Activated naive CD4-positive, alpha-beta T cell (primary cell): Measurements from ENCODE around the gene MKKS.
"Not testable (repeated sequence)": the region's sequence is repeated elsewhere in the genome, so short reads cannot be mapped to it uniquely, and the experiment has no call there.

ENCODE experiments used
- DNase-seq, 4 experiments: peaks; one replicate each; lab custom pipeline; 2025; lab: John Stamatoyannopoulos, UW

Gene MKKS

DNA sequence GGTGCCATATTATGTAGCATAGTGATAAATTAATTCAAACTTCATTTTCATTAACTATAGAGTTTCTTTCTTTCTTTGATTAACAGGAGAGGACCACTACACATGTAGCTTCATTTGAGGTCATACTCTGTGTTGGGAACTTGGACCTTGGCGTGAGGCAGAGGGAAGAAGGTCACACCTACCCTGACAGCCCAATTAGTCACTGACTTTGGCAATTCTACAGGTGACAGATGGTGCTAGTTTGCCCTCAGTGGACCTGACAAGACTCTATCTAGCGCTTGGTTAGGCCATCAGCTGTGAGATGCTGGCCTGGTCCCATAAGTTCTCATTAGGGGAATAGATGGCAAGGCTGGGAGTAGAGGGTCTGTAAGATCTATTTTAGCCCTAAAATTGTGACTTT lies 15.2 kb upstream of the MKKS start:
- no peak for DNase-seq

DNA sequence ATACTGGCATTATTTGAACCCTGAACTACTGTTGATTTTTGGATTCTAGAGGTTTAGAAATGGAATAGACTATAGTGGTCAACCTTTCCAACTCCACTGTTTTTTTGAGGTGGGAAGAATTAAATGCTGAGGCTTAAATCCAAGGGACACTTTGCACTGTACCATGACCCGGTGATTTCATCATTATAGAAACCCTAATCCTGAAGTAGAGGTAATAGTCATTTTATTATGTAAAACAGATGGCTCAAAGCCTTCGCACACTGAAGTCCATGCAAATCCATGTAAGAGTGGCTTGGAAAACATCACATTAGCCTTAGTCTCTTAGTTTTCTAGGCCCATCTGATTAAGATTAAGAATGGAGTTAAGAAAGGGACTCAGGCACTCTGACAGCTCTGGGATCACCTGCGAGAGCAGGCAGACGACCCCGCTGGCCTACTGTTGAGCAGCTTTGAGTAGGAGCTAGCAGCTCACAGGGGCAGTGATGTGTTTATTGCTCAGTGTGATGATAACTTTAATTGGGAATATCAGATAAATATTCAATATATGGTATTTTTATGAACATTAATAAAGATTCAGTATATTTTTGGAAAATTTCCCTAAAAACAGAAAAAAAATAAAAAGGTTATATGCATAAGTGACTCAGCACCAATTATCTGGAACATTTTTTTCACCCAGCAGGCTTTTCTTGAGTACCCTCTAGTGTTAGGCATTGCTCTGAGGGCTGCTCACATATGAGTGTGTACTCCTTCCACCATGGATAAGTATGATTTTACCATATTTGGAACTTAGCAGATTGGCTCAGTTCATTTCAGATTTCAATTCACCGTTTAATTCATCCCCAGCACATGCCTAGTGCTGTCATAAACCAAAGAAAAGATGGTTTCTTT lies 14.5 kb upstream of the MKKS start:
- DNase-seq = no peak

DNA sequence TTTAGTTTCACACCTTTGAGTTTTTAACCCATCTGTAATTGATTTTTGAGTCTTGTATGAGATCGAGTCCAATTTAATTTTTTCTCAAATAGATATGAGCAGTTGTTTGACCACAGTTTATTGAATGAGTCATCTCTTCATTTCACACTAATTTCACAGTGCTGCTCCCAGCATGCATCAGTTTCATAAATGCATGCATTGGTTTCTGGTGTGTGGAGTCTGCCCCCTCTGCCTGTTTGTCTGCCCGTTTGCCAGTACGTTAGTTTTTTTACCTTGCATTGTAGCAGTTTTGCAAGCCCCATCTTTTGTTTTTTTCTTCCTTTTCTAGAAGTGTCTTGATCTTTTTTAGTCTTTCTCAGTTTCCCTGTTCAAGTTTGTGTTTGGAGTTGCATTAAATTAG lies 13.0 kb upstream of the MKKS start:
- DNase-seq = peak in 1 of 4 experiments; percentile 6

- no peak for DNase-seq
Observed at GRCh38 chr20:10445758-10446157, 11.7 kb upstream of the MKKS start.

- no peak for DNase-seq
Observed at GRCh38 chr20:10443936-10444335, 9.9 kb upstream of the MKKS start.

DNA sequence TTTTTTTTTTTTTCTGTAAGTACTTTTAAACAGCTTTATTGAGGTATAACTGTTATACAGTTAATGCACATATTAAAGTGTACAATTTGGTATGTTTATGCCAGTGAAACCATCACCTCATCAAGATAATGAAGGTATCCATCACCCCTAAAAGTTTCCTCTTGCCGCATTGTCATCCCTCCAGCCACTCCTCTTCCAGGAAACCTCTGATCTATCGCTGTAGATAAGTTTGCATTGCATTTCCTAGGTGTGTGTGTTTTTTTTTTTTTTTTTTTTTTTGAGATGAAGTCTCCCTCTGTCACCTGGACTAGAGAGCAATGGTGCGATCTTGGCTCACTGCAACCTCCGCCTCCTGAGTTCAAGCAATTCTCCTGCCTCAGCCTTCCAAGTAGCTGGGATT lies 4.2 kb upstream of the MKKS start:
- DNase-seq = no peak

- DNase-seq = no peak
Observed at GRCh38 chr20:10436053-10436699, 2.2 kb upstream of the MKKS start.

GRCh38 chr20:10434832-10435812 lies 1.1 kb upstream of the MKKS start, which contains the start of gene SLX4IP:
TSS of gene SLX4IP (plus strand) at chr20:10435305. CDS start at chr20:10458205, 22,900 bp downstream.
- peak; percentile 39 to 63 (median 46) for DNase-seq

GRCh38 chr20:10434467-10434831 lies 427 bp upstream of the MKKS start:
- DNase-seq = peak; percentile 32 to 51 (median 43)

GRCh38 chr20:10433014-10433622 lies 904 bp downstream of the MKKS start:
- DNase-seq = no peak

GRCh38 chr20:10432079-10432478 lies 1.9 kb downstream of the MKKS start:
- no peak for DNase-seq

GRCh38 chr20:10430704-10431103 lies 3.3 kb downstream of the MKKS start:
- DNase-seq = no peak

GRCh38 chr20:10430000-10430466 lies 4.0 kb downstream of the MKKS start:
- DNase-seq = no peak

- no peak for DNase-seq
Observed at GRCh38 chr20:10429443-10429981, 4.5 kb downstream of the MKKS start.

DNA sequence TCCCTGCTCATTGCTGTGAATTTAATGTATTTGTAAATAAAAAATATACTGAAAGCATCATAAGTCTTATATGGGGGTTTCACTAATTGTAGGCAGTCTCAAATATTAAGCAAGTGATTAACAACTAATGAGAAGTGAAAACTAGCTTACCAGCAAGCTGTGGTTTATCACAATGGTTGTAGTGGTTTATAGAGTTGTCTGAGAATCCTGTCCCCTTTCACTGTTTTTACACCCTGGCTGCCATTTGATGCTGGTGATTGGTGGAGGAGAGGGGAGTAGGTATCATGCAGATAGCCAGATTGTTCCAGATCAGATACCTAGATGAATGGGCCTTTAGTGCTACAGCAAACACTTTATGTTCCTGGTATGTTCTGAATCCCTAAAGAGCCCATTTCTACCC lies 6.0 kb downstream of the MKKS start:
- DNase-seq = no peak

GRCh38 chr20:10427060-10427692 lies 6.8 kb downstream of the MKKS start:
- peak in 2 of 4 experiments; percentile 10 to 11 for DNase-seq

DNA sequence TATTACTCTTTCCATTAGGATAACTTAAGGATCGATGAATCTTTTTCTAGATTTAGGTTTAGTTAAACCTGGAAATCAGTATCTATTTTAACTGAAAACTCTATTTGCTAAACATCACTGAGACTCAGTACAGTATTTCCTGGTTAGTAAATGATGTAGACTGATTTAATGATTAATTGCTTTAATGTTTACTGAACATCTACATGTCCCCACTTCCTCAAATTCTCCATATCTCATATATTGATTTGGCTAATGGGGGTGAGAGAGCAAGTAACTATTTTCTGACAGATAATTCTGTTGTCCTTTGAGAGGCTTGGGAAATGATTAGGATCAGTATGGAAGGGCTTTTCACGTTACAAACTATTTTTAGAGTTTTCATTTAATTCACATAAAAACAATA lies 10.3 kb downstream of the MKKS start:
- no peak for DNase-seq

DNA sequence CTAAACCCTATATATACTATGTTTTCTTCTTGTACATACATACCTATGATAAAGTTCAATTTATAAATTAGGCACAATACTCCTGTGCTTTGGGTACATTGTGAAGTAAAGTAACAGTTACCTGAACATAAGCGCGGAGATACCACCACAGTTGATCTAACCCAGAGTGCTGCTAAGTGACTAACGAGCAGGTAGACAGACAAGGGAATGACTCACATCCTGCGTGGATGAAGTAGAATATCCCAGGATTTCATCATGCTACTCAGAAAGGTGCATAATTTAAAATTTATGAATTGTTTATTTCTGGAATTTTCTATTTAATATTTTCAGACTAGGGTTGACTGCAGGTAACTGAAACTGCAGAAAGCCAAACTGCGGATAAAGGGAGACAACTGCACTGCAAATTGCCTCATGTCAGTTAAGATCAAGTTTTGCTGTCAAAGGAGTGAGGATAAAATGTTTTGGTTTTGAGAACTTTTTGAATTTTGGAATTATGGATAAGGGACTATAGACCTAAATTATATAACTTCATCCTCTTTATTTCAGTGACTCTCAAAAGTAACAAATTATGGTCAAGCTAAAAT lies 14.4 kb downstream of the MKKS start:
- DNase-seq = no peak

DNA sequence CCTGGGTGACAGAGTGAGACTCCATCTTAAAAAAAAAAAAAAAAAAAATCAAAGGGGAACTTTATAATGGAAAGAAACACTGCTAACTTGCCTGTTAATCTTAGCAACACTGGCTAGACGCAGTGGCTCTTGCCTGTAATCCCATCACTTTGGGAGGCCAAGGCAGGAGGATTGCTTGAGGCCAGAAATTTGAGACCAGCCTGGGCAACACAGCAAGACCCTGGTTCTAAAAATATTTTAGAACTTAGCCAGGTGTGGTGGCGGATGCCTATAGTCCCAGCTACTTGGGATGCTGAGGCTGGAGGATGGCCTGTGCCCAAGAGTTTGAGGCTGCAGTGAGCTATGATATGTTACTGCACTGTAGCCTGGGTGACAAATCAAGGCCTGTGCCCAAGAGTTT lies 16.8 kb downstream of the MKKS start:
- not testable (repeated sequence) for DNase-seq

DNA sequence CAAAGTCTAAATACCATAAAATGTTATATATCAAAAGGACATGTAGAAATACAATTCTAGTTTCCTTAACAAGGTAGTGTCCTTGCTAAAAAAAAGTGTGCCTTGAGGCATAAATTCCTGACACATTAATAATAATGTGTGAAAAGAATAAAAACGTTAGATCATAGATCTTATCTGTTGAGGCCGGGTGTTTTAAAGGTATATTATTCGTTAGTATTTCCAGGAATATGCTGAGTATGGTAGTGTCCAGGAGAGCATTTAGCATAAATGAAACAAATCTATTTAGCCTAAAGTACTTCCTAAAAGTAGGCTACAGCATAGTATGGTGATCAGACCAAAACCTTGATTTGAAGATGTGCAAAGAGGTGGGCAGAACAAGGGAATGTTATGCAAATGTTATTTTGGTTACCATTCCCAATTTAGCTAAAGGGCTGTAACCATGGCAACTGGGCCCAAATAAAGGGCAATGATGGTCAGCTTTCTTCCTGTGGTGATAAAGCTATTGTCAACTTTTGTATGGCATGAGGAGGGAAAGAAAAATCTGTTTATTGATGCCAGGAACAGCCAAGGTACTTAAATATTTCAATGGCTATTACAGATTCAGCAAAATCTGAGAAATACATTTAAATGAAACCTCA lies 18.9 kb downstream of the MKKS start:
- DNase-seq = no peak
